HPDE6-E6E7 (cell line): ENCODE results near the gene GFI1.

Experiments used
- DNase-seq: peaks from one replicate; pipeline ENCODE4 v3.0.0; 2011; ENCODE audit warnings: missing footprints; ENCODE audit errors: extremely low spot score

GFI1 gene

GRCh38 chr1:92488416-92488815, 1.7 kb upstream of the GFI1 start:
- no peak for DNase-seq

- DNase-seq = no peak
Measured at GRCh38 chr1:92487078-92487605, 417 bp upstream of the GFI1 start.

GRCh38 chr1:92485381-92486250, 1.1 kb downstream of the GFI1 start:
- no peak for DNase-seq

DNA sequence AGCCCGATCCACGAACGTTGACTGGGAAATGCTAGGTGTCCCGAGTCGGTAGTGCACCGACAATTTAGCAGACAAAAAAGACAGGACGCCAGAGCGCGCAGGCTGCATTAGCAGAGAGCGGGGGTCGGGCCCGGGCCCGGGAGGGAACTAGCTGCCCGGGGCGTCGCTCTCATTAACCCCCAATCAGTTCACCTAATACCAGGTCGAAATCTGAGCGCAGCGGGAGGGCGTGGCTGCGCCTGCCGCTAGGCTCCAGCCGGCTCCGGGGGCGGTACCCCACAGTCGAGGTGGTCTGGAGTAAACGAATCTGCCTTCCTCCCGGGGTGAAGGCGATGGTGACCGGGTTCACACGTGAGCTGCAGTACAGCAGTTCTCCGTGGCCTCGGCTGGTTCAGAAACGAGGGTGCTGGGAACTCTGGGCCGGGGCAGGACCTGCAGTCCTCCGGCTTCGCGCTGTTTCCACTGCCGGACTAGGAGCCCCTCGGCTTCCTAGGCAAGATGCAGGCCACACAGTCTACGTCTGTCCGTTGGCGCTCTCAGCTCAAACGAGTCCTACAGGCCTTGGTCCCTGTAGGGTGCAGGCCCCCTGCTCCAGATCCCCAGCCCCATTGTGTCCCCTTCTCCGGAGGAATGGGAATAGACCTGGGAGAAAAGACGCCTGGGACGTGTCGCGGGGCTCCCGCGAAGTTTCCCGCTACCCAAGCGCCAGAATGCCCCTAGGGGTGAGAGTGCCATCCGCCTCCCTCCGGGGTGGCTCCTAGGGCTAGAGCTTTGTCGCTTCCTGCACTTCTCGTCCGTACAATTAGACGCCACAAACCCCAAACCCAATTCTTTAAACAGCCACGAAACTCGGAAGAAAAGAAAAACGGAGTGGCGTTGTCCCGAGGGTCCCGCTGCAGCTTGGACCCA, 2.0 kb downstream of the GFI1 start:
- DNase-seq = no peak

GRCh38 chr1:92483610-92484471, 2.9 kb downstream of the GFI1 start:
- DNase-seq = no peak

DNA sequence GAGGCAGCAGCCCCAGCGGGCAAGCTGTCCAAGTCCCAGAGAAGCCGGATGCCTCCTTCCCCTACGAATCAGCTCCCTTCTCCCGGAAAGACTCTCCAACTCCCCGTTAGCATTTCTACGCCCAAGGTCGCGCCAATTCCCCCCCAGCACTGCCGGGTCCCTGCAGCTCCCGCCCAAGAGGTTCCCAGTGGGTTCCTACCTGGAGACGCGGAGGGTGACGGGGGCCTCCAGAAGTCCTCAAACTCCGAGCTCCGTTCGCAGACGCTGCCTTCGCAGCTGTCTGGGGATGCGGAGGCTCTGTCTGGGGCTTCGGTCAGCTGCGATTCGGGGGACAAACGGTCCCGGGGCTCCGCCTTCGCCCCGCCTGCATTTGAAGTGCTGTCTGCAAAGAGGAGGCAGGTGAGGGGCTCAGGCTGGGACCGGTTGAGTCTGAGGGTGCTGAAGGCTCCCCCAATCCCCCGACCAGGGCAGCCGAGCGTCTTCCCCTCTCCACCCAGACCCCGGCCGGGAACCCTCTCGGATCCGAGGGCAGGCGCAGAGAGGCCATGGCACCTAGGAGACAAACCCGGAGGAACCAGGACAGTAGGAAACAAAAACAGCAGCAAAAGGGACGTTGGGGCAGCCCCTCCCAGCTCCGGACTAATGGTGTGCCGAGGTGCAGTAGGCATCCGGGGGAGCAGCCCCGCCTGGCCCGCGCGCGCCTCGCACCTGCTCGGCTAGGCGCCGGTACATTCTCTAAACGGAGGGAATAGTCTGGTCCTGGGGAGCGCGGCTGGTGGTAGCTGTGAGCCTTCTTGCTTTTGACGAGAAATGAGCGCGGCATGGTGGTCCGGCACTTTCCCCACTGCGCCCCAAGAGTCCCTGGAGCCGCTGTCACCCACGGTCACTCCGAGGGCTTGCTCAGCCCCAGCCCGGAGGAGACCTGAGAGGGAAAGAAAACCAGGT, 3.8 kb downstream of the GFI1 start:
- no peak for DNase-seq

DNA sequence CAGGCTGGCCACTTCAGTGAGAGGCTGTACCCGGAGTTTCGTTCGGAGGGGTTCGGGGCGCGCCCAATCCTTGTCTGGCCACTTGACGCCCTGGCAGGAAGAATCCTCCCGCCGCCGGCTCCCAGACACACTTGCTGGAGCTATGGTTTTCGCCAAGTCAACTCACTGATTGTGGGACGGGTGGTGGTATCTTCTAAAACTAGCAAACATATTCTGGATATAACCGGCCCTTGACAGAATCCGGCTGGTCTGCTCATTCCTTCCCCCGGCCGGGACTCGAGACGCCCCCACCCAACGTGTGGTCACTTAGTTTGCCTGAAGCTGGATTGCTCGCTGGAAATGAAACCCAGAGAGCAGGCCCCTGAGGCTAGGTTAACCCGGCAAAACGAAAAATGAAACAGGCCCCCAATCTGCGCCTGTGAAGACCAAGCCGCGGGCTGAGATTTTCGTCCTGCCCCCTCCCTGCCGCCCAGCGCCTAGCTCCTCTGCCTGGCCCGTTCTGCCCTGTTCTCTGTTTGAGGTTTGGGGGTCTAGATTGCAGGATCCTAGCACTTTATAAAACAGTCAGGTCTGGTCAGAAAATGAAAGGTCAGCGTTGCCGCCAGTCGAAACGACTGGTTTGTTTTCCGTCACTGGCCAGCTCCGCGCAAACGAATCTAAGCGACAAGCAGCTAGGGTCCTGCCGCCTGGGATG, 4.6 kb downstream of the GFI1 start:
- DNase-seq = no peak

DNA sequence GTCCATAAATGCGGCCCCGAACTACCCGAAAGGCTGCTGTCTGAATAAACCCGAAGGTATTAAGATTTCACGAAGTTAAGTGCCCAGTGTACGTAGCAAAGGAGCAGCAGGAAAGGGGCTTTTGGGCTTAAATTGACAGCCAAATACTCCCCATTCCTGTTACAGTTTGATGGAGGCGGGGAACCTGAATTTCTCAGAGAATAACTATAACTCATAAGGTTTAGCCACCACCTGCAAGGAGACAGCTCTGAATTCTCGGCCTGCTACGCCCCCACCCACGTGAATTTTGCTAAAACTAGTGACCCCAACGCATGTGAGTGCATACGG, 5.2 kb downstream of the GFI1 start:
- DNase-seq = no peak

DNA sequence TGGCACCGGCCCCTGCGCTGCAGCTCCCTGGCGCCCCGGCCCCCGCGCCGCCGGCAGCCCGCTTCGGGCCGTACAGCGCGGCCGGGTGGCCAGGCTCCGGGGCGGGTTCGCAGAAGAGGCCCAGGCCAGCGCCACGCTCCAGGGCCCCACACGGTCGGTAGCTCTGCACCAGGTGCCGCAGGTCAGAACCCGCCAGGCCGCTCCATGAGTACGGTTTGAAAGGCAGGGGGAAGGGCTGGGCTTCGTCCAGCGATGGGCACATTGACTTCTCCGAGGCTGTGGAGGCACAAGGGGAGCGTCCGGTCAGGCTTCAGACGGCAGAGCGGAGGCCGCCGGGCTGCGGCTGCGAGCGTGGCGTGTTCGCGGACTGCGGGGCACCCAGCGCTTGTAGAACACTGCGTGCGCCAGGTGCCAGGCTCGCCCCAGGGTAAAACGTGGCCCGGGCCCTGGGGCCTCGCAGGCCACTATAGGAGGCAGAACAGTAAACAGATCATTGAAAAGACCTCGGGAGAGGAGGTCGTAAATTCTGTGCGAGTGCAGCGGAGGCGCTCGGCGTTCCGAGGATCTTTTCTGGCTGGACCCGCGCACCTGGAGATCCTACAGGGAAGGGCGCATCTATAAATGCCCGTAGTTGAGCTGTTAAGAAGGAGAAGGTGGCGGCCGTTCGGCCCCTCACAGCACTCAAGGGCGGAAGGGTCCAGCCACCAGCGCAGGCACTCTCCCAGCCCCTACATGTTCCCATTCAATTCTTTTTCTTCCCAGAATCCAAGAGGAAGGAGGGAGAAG, 5.7 kb downstream of the GFI1 start:
- DNase-seq = no peak

GRCh38 chr1:92480200-92480812, 6.4 kb downstream of the GFI1 start:
- DNase-seq = no peak

GRCh38 chr1:92479587-92479986, 7.1 kb downstream of the GFI1 start:
- DNase-seq = no peak

DNA sequence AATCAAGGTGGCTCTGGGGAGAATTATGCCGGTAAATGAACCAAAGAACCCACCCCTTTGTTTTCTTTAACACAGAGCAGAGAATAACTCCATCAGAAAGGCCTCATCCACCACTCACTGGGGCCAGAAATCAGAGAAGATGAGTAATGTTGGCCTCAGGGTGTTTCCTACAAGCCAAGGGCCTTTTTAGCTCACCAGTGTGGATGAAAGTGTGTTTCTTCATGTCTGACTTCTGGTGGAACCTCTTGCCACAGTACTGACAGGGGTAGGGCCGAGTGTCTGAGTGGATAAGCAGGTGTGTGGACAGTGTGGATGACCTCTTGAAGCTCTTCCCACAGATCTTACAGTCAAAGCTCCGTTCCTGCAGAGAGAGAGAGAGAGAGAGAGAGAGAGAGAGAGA, 8.3 kb downstream of the GFI1 start:
- DNase-seq = no peak

DNA sequence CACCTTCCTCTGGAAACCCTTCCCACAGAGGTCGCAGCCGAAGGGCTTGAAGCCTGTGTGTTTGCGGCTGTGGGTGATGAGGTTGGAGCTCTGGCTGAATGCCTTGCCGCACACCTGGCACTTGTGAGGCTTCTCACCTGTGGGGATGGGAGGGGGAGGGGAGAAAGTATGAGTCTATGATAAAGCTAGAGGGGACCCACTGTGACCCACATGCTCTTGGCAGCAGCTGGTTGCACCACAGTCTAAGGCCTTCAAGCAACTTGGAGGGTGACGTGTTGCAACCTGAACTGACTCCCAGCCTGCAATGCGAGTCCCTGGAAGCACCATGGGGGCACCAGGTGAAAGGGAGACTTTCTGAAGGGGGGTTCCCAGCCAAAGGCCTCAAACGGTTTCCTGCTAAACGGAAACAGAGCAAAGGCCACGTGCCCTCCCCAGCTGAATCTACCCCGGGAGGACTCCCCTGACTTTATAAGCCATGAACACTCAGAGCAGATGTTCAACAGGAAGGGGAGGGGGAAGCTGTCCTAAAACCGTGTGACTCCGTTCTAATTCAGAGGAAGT, 10.6 kb downstream of the GFI1 start:
- no peak for DNase-seq

- DNase-seq = no peak
Measured at GRCh38 chr1:92475029-92475428, 11.7 kb downstream of the GFI1 start.

- no peak for DNase-seq
Measured at GRCh38 chr1:92473781-92474495, 12.8 kb downstream of the GFI1 start.

DNA sequence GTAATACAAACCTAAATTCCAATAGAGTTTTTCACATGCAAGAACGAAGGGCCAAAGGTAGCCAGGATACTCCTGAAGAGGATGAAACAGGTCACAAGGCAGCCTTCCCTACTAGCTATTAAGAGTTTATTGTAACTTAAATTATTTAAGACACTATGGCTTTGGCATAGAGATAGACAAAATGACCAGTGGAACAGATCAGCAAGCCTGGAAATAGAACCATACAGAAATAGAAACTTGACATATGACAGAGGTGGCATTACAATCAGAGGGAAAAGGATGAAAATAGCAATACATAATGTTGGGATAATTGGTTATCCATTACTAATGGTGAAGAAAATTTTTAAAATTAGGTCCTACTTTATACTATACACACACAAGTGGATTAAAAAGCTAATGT, 16.5 kb downstream of the GFI1 start:
- no peak for DNase-seq

DNA sequence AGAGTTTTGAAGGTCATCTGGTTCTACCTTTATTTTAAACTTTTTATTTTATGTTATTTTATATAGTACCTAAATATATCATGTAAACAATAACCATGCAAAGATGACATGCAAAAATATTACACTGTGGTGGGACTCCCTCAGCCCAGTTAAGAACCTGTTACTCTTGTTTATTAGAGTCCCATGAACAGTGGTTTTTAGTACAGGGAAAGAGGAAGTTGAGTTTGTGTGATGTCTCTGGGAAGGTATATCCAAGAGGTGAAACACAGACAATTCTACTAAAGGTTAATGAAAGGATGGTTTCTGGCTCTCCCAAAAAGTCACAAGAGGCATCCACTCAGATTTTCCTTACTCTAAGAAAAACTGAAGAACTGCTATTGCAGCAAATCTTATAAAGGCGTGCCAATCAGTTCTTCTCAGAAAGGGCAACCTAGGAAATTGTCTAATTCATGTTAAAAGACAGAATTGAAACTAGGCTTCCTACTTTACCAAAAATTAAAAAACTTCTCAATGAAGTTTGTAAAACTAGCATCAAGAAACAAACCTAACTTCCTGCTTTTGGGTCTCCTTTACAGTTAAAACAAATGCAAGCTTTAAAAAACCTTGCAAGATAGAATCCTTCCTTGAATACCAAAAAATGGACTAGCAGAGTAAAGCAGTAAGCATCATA, 19.9 kb downstream of the GFI1 start:
- DNase-seq = no peak
